Liver (tissue), 9 donors: ENCODE data around the gene CFAP299. TPM values are rescaled to one million over a fixed set of nuclear protein-coding genes. Genes with fewer than 3 reads are reported as not detected.
"Not testable (repeated sequence)": the region's sequence is repeated elsewhere in the genome, so short reads cannot be mapped to it uniquely, and the experiment has no call there.

Experiments
- DNase-seq: peaks from one replicate; pipeline ENCODE4 v3.0.0-alpha.2; 2017; ENCODE audit warnings: low spot score
- H3K27ac ChIP-seq, 2 donors: one replicate each; pipeline ENCODE4 v1.7.0; 2013; ENCODE audit warnings: inconsistent platforms in 2 of 2, low read length in 2 of 2, control low read depth in 1 of 2, low read depth in 1 of 2, mild to moderate bottlenecking in 1 of 2
- H3K27me3 ChIP-seq, 4 donors: one replicate each; pipeline versions ENCODE4 v1.6.1 to v1.7.0; 2013; ENCODE audit warnings: low read length in 3 of 4, inconsistent platforms in 1 of 4, mild to moderate bottlenecking in 1 of 4, moderate library complexity in 1 of 4; ENCODE audit not compliant: control insufficient read depth in 4 of 4, insufficient read depth in 4 of 4
- H3K36me3 ChIP-seq, 4 donors: one replicate each; pipeline versions ENCODE4 v1.6.1 to v1.7.0; 2013; ENCODE audit warnings: low read length in 3 of 4, mild to moderate bottlenecking in 3 of 4, low read depth in 1 of 4, moderate library complexity in 1 of 4; ENCODE audit not compliant: control insufficient read depth in 4 of 4, insufficient read depth in 3 of 4
- H3K4me1 ChIP-seq, 4 donors: one replicate each; pipeline versions ENCODE4 v1.6.1 to v1.7.0; 2013; ENCODE audit warnings: low read length in 3 of 4, mild to moderate bottlenecking in 3 of 4, moderate library complexity in 1 of 4; ENCODE audit not compliant: control insufficient read depth in 4 of 4, insufficient read depth in 4 of 4
- H3K4me3 ChIP-seq, 3 donors: one replicate each; pipeline versions ENCODE4 v1.6.1 to v1.7.0; 2013; ENCODE audit warnings: low read length in 3 of 3, control low read depth in 1 of 3, low read depth in 1 of 3, mild to moderate bottlenecking in 1 of 3
- H3K9ac ChIP-seq, 2 donors: one replicate each; pipeline ENCODE4 v1.7.0; 2013; ENCODE audit warnings: low read length in 2 of 2, mild to moderate bottlenecking in 2 of 2, moderate library complexity in 2 of 2, control low read depth in 1 of 2, low read depth in 1 of 2
- H3K9me3 ChIP-seq, 4 donors: one replicate each; pipeline versions ENCODE4 v1.6.1 to v1.7.0; 2013; ENCODE audit warnings: low read length in 3 of 4; ENCODE audit not compliant: control insufficient read depth in 4 of 4
- FOXA2 ChIP-seq: IDR thresholded peaks from 2 replicates; pipeline ENCODE4 v1.6.1; 2016; ENCODE audit warnings: antibody characterized with exemption
- GABPA ChIP-seq, 2 donors: IDR thresholded peaks in 1 of 2; conservative IDR thresholded peaks in 1 of 2; 2 replicates each; pipeline ENCODE4 v1.6.1; 2016; ENCODE audit warnings: antibody characterized with exemption in 2 of 2, mild to moderate bottlenecking in 1 of 2, moderate library complexity in 1 of 2
- HNF4G ChIP-seq: IDR thresholded peaks from 2 replicates; pipeline ENCODE4 v1.6.1; 2016; ENCODE audit warnings: antibody characterized with exemption
- JUND ChIP-seq, 2 donors: IDR thresholded peaks; 2 replicates each; pipeline ENCODE4 v1.6.1; 2016; ENCODE audit warnings: antibody characterized with exemption in 2 of 2
- NR2F2 ChIP-seq: IDR thresholded peaks from 2 replicates; pipeline ENCODE4 v1.6.1; 2016; ENCODE audit warnings: antibody characterized with exemption
- RAD21 ChIP-seq, 2 donors: IDR thresholded peaks; 2 replicates each; pipeline ENCODE4 v1.6.1; 2016; ENCODE audit warnings: antibody characterized with exemption in 2 of 2, mild to moderate bottlenecking in 2 of 2
- RXRA ChIP-seq, 2 donors: IDR thresholded peaks; 2 replicates each; pipeline ENCODE4 v1.6.1; 2017 to 2018; ENCODE audit warnings: antibody characterized with exemption in 2 of 2, mild to moderate bottlenecking in 1 of 2
- SP1 ChIP-seq: IDR thresholded peaks from 2 replicates; pipeline ENCODE4 v1.6.1; 2018; ENCODE audit warnings: antibody characterized with exemption, mild to moderate bottlenecking
- YY1 ChIP-seq: IDR thresholded peaks from 2 replicates; pipeline ENCODE4 v1.6.1; 2016; ENCODE audit warnings: antibody characterized with exemption, mild to moderate bottlenecking
- WGBS: extraction: QIAGEN DNeasy Blood & Tissue Kit; methylation state at CpG from one replicate; pipeline ENCODE4 v1.1.7; 2013; 5-methylcytosine and 5-hydroxymethylcytosine counted together
- polyA plus RNA-seq, 2 donors: library from polyadenylated mRNA; stranded (reverse) in 1 of 2; unstranded in 1 of 2; fragments of 200-250 nt in 1 of 2; fragments of >200 nt in 1 of 2; fragmentation: Nextera tagmentation in 1 of 2; extraction: Ambion mirVana in 1 of 2; gene quantifications; one replicate each; pipeline versions ENCODE4 v1.2.1 to v1.2.3, GENCODE V29; 2013 to 2015
- total RNA-seq, 2 donors: library from RNA; depleted of rRNA; stranded (reverse); fragments of >200 nt; gene quantifications; one replicate each; pipeline ENCODE4 v1.2.3, GENCODE V29; 2014
- TF ChIP-seq, protein P1 (sequence below): fragments of 150-350 bp; IDR thresholded peaks from 2 replicates; pipeline ENCODE4 v1.5.1; 2017; ENCODE audit warnings: improper control_type of control experiment, low read depth, low read length; ENCODE audit not compliant: missing input control
- TF ChIP-seq, protein P2 (sequence below): IDR thresholded peaks from 2 replicates; pipeline ENCODE4 v1.6.1; 2016; ENCODE audit warnings: antibody characterized with exemption
- TF ChIP-seq, protein P3 (sequence below): IDR thresholded peaks from 2 replicates; pipeline ENCODE4 v1.6.1; 2016; ENCODE audit warnings: antibody characterized with exemption, mild to moderate bottlenecking
- TF ChIP-seq, protein P4 (sequence below): IDR thresholded peaks from 2 replicates; pipeline ENCODE4 v1.6.1; 2016; ENCODE audit warnings: antibody characterized with exemption
- donor health status: healthy.
- donor health status: healthy.
- donor health status: healthy.
- donor health status: healthy.
- donor health status: healthy.

CFAP299 gene
- total and polyA plus RNA-seq, 4 donors: not detected

DNA sequence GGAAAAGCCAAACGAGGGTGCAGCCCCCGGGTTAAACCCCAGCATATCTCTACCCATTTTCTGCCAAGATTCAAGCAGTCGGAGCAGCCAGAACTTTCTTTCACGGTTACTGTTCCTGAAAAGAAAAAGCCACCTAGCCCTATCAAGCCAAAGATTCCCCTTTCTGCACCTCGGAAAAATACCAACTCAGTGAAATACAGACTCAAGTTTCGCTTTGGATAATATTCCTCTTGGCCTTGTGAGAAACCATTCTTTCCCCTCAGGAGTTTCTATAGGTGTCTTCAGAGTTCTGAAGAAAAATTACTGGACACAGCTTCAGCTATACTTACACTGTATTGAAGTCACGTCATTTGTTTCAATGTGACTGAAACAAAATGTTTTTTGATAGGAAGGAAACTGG is 49.1 kb upstream of the CFAP299 start:
- Histone ChIP-seq H3K4me3 (no peak overlapping the region), H3K9ac (no peak overlapping the region), H3K36me3 (no peaks in the 10 kb centered on the region), H3K27me3 (peaks cover 0 to 3% (median 1%) of the 10 kb centered on the region in 4 donors), H3K4me1 (no peaks in the 10 kb centered on the region), H3K27ac (no peak overlapping the region), H3K9me3 (no peaks in the 10 kb centered on the region)
- 70% methylated on average over 7 of the region's 7 CpGs for WGBS
- no peak for DNase-seq
- TF ChIP-seq, protein P1, sequence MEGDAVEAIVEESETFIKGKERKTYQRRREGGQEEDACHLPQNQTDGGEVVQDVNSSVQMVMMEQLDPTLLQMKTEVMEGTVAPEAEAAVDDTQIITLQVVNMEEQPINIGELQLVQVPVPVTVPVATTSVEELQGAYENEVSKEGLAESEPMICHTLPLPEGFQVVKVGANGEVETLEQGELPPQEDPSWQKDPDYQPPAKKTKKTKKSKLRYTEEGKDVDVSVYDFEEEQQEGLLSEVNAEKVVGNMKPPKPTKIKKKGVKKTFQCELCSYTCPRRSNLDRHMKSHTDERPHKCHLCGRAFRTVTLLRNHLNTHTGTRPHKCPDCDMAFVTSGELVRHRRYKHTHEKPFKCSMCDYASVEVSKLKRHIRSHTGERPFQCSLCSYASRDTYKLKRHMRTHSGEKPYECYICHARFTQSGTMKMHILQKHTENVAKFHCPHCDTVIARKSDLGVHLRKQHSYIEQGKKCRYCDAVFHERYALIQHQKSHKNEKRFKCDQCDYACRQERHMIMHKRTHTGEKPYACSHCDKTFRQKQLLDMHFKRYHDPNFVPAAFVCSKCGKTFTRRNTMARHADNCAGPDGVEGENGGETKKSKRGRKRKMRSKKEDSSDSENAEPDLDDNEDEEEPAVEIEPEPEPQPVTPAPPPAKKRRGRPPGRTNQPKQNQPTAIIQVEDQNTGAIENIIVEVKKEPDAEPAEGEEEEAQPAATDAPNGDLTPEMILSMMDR: no peak
- TF ChIP-seq FOXA2: no peak
- TF ChIP-seq, protein P2, sequence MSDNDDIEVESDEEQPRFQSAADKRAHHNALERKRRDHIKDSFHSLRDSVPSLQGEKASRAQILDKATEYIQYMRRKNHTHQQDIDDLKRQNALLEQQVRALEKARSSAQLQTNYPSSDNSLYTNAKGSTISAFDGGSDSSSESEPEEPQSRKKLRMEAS: no peak
- TF ChIP-seq HNF4G: no peak
- TF ChIP-seq RAD21 (IDR thresholded peaks at IDR 0.05): no peak
- TF ChIP-seq SP1: no peak
- TF ChIP-seq NR2F2: no peak
- no peak for TF ChIP-seq GABPA (IDR thresholded peaks at IDR 0.05 in 1 of 2, conservative IDR thresholded peaks at IDR 0.05 in 1 of 2)
- no peak for TF ChIP-seq YY1
- TF ChIP-seq, protein P3, sequence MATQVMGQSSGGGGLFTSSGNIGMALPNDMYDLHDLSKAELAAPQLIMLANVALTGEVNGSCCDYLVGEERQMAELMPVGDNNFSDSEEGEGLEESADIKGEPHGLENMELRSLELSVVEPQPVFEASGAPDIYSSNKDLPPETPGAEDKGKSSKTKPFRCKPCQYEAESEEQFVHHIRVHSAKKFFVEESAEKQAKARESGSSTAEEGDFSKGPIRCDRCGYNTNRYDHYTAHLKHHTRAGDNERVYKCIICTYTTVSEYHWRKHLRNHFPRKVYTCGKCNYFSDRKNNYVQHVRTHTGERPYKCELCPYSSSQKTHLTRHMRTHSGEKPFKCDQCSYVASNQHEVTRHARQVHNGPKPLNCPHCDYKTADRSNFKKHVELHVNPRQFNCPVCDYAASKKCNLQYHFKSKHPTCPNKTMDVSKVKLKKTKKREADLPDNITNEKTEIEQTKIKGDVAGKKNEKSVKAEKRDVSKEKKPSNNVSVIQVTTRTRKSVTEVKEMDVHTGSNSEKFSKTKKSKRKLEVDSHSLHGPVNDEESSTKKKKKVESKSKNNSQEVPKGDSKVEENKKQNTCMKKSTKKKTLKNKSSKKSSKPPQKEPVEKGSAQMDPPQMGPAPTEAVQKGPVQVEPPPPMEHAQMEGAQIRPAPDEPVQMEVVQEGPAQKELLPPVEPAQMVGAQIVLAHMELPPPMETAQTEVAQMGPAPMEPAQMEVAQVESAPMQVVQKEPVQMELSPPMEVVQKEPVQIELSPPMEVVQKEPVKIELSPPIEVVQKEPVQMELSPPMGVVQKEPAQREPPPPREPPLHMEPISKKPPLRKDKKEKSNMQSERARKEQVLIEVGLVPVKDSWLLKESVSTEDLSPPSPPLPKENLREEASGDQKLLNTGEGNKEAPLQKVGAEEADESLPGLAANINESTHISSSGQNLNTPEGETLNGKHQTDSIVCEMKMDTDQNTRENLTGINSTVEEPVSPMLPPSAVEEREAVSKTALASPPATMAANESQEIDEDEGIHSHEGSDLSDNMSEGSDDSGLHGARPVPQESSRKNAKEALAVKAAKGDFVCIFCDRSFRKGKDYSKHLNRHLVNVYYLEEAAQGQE: no peak
- TF ChIP-seq, protein P4, sequence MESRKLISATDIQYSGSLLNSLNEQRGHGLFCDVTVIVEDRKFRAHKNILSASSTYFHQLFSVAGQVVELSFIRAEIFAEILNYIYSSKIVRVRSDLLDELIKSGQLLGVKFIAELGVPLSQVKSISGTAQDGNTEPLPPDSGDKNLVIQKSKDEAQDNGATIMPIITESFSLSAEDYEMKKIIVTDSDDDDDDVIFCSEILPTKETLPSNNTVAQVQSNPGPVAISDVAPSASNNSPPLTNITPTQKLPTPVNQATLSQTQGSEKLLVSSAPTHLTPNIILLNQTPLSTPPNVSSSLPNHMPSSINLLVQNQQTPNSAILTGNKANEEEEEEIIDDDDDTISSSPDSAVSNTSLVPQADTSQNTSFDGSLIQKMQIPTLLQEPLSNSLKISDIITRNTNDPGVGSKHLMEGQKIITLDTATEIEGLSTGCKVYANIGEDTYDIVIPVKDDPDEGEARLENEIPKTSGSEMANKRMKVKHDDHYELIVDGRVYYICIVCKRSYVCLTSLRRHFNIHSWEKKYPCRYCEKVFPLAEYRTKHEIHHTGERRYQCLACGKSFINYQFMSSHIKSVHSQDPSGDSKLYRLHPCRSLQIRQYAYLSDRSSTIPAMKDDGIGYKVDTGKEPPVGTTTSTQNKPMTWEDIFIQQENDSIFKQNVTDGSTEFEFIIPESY: no peak
- no peak for TF ChIP-seq RXRA (IDR thresholded peaks at IDR 0.05)
- no peak for TF ChIP-seq JUND (IDR thresholded peaks at IDR 0.05)

DNA sequence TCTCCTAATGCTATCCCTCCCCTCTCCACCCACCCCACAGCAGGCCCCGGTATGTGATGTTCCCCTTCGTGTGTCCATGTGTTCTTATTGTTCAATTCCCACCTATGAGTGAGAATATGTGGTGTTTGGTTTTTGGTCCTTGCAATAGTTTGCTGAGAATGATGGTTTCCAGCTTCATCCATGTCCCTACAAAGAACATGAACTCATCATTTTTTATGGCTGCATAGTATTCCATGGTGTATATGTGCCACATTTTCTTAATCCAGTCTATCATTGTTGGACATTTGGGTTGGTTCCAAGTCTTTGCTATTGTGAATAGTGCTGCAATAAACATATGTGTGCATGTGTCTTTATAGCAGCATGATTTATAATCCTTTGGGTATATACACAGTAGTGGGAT is 44.9 kb upstream of the CFAP299 start:
- DNase-seq, H3K27me3 ChIP-seq, H3K4me1 ChIP-seq, H3K9me3 ChIP-seq, H3K27ac ChIP-seq, H3K9ac ChIP-seq, H3K4me3 ChIP-seq, H3K36me3 ChIP-seq: not testable (repeated sequence)
- 98% methylated on average over 2 of the region's 2 CpGs for WGBS
